Spleen (tissue), 11 donors: ENCODE results near the gene CDCA8. TPM values are rescaled to one million over a fixed set of nuclear protein-coding genes. Genes with fewer than 3 reads are reported as not detected.

Experiments used
- DNase-seq: peaks from one replicate; pipeline ENCODE4 v3.0.0-alpha.2; 2020
- H3K27ac ChIP-seq, 8 donors: fragments of 200-600 bp; sonication (generic) in 7 of 8; 1 replicate in 4 of 8; 2 replicates in 4 of 8; pipeline versions ENCODE4 v1.5.0 to v1.8.0; 2016 to 2021; ENCODE audit warnings: inconsistent platforms in 4 of 8, mild to moderate bottlenecking in 4 of 8, moderate library complexity in 1 of 8
- H3K27me3 ChIP-seq, 7 donors: fragments of 200-600 bp; sonication (generic) in 6 of 7; replicated peaks in 1 of 7; 1 replicate in 4 of 7; 2 replicates in 3 of 7; pipeline versions ENCODE4 v1.5.0 to v1.8.0; 2016 to 2021; ENCODE audit warnings: inconsistent platforms in 3 of 7, mild to moderate bottlenecking in 1 of 7
- H3K36me3 ChIP-seq, 6 donors: fragments of 200-600 bp; sonication (generic) in 5 of 6; 1 replicate in 4 of 6; 2 replicates in 2 of 6; pipeline versions ENCODE4 v1.5.0 to v1.8.0; 2016 to 2021; ENCODE audit warnings: inconsistent platforms in 2 of 6
- H3K4me1 ChIP-seq, 6 donors: fragments of 200-600 bp; sonication (generic) in 5 of 6; 1 replicate in 3 of 6; 2 replicates in 3 of 6; pipeline versions ENCODE4 v1.5.0 to v1.8.0; 2016 to 2021; ENCODE audit warnings: inconsistent platforms in 3 of 6
- H3K4me3 ChIP-seq, 8 donors: fragments of 200-600 bp; sonication (generic) in 7 of 8; 1 replicate in 4 of 8; 2 replicates in 4 of 8; pipeline versions ENCODE4 v1.5.0 to v1.8.0; 2016 to 2021; ENCODE audit warnings: inconsistent platforms in 4 of 8, mild to moderate bottlenecking in 4 of 8, moderate library complexity in 2 of 8
- H3K9me3 ChIP-seq, 8 donors: fragments of 200-600 bp; sonication (generic) in 7 of 8; 1 replicate in 4 of 8; 2 replicates in 4 of 8; pipeline versions ENCODE4 v1.5.0 to v1.8.0; 2016 to 2021; ENCODE audit warnings: inconsistent platforms in 4 of 8
- POLR2A ChIP-seq, 3 donors: fragments of 450-650 bp; IDR thresholded peaks; one replicate each; pipeline ENCODE4 v1.5.1; 2017; ENCODE audit warnings: antibody characterized with exemption in 3 of 3, mild to moderate bottlenecking in 1 of 3
- POLR2AphosphoS5 ChIP-seq, 3 donors: sonication (generic); formaldehyde crosslinking; IDR thresholded peaks; one replicate each; pipeline ENCODE4 v1.5.1; 2017; ENCODE audit warnings: antibody characterized with exemption in 3 of 3
- WGBS, 5 donors: extraction: QIAGEN DNeasy Blood & Tissue Kit in 3 of 5; methylation state at CpG; one replicate each; pipeline versions ENCODE4 v1.1.5 to v1.1.7; 2013 to 2018; 5-methylcytosine and 5-hydroxymethylcytosine counted together
- intact Hi-C: fragments of 100-400 bp; cut with DNase I; formaldehyde crosslinking; loops from one replicate; pipeline ENCODE4 v1.15.0; 2023; ENCODE audit warnings: low total_unique reads
- polyA plus RNA-seq, 3 donors: library from polyadenylated mRNA; stranded (reverse); fragments of 200-250 nt; gene quantifications; one replicate each; pipeline ENCODE4 v1.2.1, GENCODE V29; 2013
- total RNA-seq, 7 donors: library from RNA; depleted of rRNA in 3 of 7; stranded (reverse); fragments of >200 nt in 3 of 7; fragmentation: NEBNext Ultra II Directional in 4 of 7; extraction: Animal tissue kit (Norgen Biotek cat#: 25700) in 4 of 7; gene quantifications; one replicate each; pipeline versions ENCODE4 v1.1.0 to v1.2.1, GENCODE V29; 2016 to 2021
- TF ChIP-seq, protein P1 (sequence below), 11 experiments: fragments of 200-600 bp in 7 of 11; fragments of 450-650 bp in 4 of 11; sonication (generic) in 4 of 11; IDR thresholded peaks in 8 of 11; conservative IDR thresholded peaks in 3 of 11; 1 replicate in 7 of 11; 2 replicates in 4 of 11; pipeline versions ENCODE4 v1.4.0 to v1.8.0; 2016 to 2021; ENCODE audit warnings: antibody characterized with exemption in 11 of 11, inconsistent platforms in 4 of 11, mild to moderate bottlenecking in 1 of 11
- donor health status: healthy with polysubstance abuse.
- donor health status: DM: no; HTN: no; CAD: no; lungs with moderate emphysema.
- donor health status: DM: no; HTN: no; CAD: no.
- donor health status: Bipolar disorder and iron deficiency.
- donor health status: healthy.
- donor health status: DM: no; HTN: no; CAD: no.
- donor health status: DM: yes; HTN: yes; CAD: no.

Gene CDCA8
- total and polyA plus RNA-seq, 10 donors = 1.2 to 8.2 (median 4.1) TPM

- Histone ChIP-seq H3K4me3 (no peak overlapping the region), H3K4me1 (no peaks in the 10 kb centered on the region), H3K27ac (no peak overlapping the region), H3K9me3 (no peaks in the 10 kb centered on the region), H3K27me3 (peaks cover 0 to 39% (median 0%) of the 10 kb centered on the region in 7 donors), H3K36me3 (no peaks in the 10 kb centered on the region)
- peak; percentile 59 for DNase-seq
- 48 to 75% (median 58%) methylated on average over 7 to 10 of the region's 10 CpGs for WGBS, 5 donors
- TF ChIP-seq POLR2A (IDR thresholded peaks at IDR 0.05) (no peak), POLR2AphosphoS5 (IDR thresholded peaks at IDR 0.05) (no peak)
- TF ChIP-seq, protein P1, sequence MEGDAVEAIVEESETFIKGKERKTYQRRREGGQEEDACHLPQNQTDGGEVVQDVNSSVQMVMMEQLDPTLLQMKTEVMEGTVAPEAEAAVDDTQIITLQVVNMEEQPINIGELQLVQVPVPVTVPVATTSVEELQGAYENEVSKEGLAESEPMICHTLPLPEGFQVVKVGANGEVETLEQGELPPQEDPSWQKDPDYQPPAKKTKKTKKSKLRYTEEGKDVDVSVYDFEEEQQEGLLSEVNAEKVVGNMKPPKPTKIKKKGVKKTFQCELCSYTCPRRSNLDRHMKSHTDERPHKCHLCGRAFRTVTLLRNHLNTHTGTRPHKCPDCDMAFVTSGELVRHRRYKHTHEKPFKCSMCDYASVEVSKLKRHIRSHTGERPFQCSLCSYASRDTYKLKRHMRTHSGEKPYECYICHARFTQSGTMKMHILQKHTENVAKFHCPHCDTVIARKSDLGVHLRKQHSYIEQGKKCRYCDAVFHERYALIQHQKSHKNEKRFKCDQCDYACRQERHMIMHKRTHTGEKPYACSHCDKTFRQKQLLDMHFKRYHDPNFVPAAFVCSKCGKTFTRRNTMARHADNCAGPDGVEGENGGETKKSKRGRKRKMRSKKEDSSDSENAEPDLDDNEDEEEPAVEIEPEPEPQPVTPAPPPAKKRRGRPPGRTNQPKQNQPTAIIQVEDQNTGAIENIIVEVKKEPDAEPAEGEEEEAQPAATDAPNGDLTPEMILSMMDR (IDR thresholded peaks at IDR 0.05 in 8 of 11, conservative IDR thresholded peaks at IDR 0.05 in 3 of 11) = no peak
- intact Hi-C loops = no loop called here
Measured at GRCh38 chr1:37660664-37661063, 31.7 kb upstream of the CDCA8 start.

DNA sequence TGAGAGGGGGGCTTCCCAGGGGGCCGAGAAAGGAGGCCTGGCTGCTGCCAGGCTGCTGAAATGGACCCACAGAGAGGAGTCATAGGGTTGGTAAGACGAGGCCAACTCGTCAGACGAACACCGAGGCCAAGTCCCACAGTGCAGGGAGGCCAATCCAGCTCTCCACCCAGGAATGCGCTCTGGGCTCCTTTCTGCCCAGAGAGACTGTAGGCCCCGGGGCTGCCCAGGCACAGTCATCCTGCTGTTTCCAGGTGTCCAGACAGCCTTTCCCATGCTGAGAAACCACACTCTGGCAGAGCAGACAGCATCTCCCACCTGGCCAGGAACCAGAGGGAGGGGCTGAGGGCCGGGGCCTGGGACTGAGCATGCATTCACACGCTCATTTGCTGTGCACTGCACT is 30.9 kb upstream of the CDCA8 start:
- intact Hi-C loops = no loop called here
- Histone ChIP-seq H3K36me3 (no peaks in the 10 kb centered on the region), H3K27me3 (peaks cover 0 to 39% (median 0%) of the 10 kb centered on the region in 7 donors), H3K4me3 (no peak overlapping the region), H3K9me3 (no peaks in the 10 kb centered on the region), H3K4me1 (no peaks in the 10 kb centered on the region), H3K27ac (no peak overlapping the region)
- TF ChIP-seq, protein P1 (IDR thresholded peaks at IDR 0.05 in 8 of 11, conservative IDR thresholded peaks at IDR 0.05 in 3 of 11) = no peak
- no peak for TF ChIP-seq POLR2A (IDR thresholded peaks at IDR 0.05)
- TF ChIP-seq POLR2AphosphoS5 (IDR thresholded peaks at IDR 0.05) = no peak
- 67 to 84% (median 70%) methylated on average over 8 to 9 of the region's 9 CpGs for WGBS, 5 donors
- DNase-seq = no peak

DNA sequence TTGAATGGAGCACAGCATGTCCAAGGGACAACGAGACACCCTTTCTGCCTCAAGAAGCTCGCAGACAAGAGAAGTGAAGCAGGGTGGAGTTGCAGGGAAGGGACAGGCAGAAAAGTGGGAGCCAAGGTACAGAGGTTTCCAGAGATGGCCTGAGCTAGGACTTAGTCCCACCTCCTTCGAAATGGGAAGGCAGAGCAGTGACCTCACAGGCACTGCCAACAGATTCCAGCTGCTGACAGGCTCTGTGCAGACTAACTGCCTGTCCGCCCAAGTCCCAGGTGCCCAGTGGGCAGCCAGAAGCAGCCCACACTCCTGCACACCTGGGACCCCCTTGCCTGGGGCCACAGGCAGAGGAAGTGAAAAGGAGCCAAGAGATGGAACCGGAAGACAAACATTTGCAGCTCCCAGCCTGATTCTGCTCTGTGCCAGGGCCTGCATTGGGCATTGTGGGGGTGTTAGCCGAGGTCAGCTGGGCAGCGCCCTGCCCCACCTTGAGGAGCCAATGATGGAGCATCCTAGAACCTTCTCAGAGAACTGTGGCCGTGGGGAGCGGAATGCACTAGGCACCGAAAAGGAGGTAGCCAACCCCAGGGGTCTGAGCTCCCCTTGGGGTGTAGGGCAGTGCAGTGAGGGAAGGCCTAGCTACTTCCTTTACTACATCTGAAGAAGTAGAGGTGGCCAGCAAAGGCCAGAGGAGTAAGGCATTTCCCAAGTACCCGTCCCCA is 30.1 kb upstream of the CDCA8 start:
- Histone ChIP-seq H3K27me3 (peaks cover 0 to 37% (median 0%) of the 10 kb centered on the region in 7 donors), H3K4me1 (no peaks in the 10 kb centered on the region), H3K4me3 (no peak overlapping the region), H3K27ac (no peak overlapping the region), H3K9me3 (no peaks in the 10 kb centered on the region), H3K36me3 (no peaks in the 10 kb centered on the region)
- 76 to 89% (median 86%) methylated on average over 11 of the region's 11 CpGs for WGBS, 5 donors
- no peak for TF ChIP-seq POLR2A (IDR thresholded peaks at IDR 0.05)
- no peak for TF ChIP-seq POLR2AphosphoS5 (IDR thresholded peaks at IDR 0.05)
- TF ChIP-seq, protein P1 (IDR thresholded peaks at IDR 0.05 in 8 of 11, conservative IDR thresholded peaks at IDR 0.05 in 3 of 11) = no peak
- intact Hi-C loops = no loop called here
- DNase-seq = no peak

GRCh38 chr1:37663426-37664000 is 28.8 kb upstream of the CDCA8 start:
- no peak for DNase-seq
- WGBS, 5 donors = 42 to 73% (median 59%) methylated on average over 6 to 14 of the region's 14 CpGs
- Histone ChIP-seq H3K4me3 (no peak overlapping the region), H3K9me3 (no peaks in the 10 kb centered on the region), H3K27me3 (peaks cover 0 to 36% (median 0%) of the 10 kb centered on the region in 7 donors), H3K36me3 (no peaks in the 10 kb centered on the region), H3K4me1 (no peaks in the 10 kb centered on the region), H3K27ac (no peak overlapping the region)
- intact Hi-C loops = no loop called here
- TF ChIP-seq POLR2A (IDR thresholded peaks at IDR 0.05) = no peak
